Upper lobe of left lung (tissue), 6 donors: Measurements from ENCODE around the gene KCNA3. TPM values are rescaled to one million over a fixed set of nuclear protein-coding genes. Genes with fewer than 3 reads are reported as not detected.

Experiments used
- ATAC-seq, 2 donors: fragments of 200-7000 bp; cut with Tn5 transposase; one replicate each; pipeline ENCODE4 v1.9.1; 2022; ENCODE audit warnings: mild to moderate bottlenecking in 2 of 2, moderate library complexity in 2 of 2; ENCODE audit not compliant: low FRiP score in 2 of 2
- DNase-seq, 2 donors: peaks; one replicate each; pipeline ENCODE4 v3.0.0-alpha.2; 2019 to 2020
- H3K27ac ChIP-seq, 4 donors: fragments of 200-600 bp; sonication (generic); one replicate each; pipeline ENCODE4 v1.5.1; 2016 to 2019
- H3K27me3 ChIP-seq, 4 donors: fragments of 200-600 bp; sonication (generic); one replicate each; pipeline ENCODE4 v1.5.1; 2017 to 2019
- H3K36me3 ChIP-seq, 4 donors: fragments of 200-600 bp; sonication (generic); one replicate each; pipeline ENCODE4 v1.5.1; 2016 to 2019
- H3K4me1 ChIP-seq, 4 donors: fragments of 200-600 bp; sonication (generic); one replicate each; pipeline ENCODE4 v1.5.1; 2018 to 2019
- H3K4me3 ChIP-seq, 4 donors: fragments of 200-600 bp; sonication (generic); one replicate each; pipeline ENCODE4 v1.5.1; 2017 to 2019; ENCODE audit warnings: mild to moderate bottlenecking in 2 of 4, moderate library complexity in 1 of 4
- H3K9me3 ChIP-seq, 4 donors: fragments of 200-600 bp; sonication (generic); one replicate each; pipeline ENCODE4 v1.5.1; 2018 to 2019
- EP300 ChIP-seq, 4 donors: sonication (generic); formaldehyde crosslinking; IDR thresholded peaks; one replicate each; pipeline ENCODE4 v1.5.1; 2017; ENCODE audit warnings: antibody characterized with exemption in 4 of 4, control low read depth in 2 of 4
- POLR2A ChIP-seq, 4 donors: fragments of 450-650 bp; IDR thresholded peaks; one replicate each; pipeline ENCODE4 v1.5.1; 2016 to 2017; ENCODE audit warnings: antibody characterized with exemption in 4 of 4, mild to moderate bottlenecking in 2 of 4
- POLR2AphosphoS5 ChIP-seq, 2 donors: sonication (generic); formaldehyde crosslinking; IDR thresholded peaks; one replicate each; pipeline ENCODE4 v1.5.1; 2017; ENCODE audit warnings: antibody characterized with exemption in 2 of 2
- WGBS, 2 donors: methylation state at CpG; one replicate each; pipeline ENCODE4 v1.1.5; 2017 to 2018; 5-methylcytosine and 5-hydroxymethylcytosine counted together
- total RNA-seq, 6 donors: library from RNA; depleted of rRNA in 4 of 6; stranded (reverse); fragments of >200 nt in 4 of 6; gene quantifications; one replicate each; pipeline versions ENCODE4 v1.1.0 to v1.2.1, GENCODE V29; 2016 to 2021
- TF ChIP-seq, protein P1 (sequence below), 6 experiments: fragments of 450-650 bp in 4 of 6; fragments of 200-600 bp in 2 of 6; sonication (generic) in 2 of 6; IDR thresholded peaks; one replicate each; pipeline ENCODE4 v1.5.1; 2016 to 2019; ENCODE audit warnings: antibody characterized with exemption in 6 of 6
- donor health status: DM: no; HTN: no; CAD: no; lungs with moderate emphysema.
- donor health status: DM: no; HTN: yes; CAD: no; lungs with severe emphysema.

KCNA3 gene
- total RNA-seq, 6 donors from 2014 or later, result 12.6 to 25.1 (median 19.7) TPM

DNA sequence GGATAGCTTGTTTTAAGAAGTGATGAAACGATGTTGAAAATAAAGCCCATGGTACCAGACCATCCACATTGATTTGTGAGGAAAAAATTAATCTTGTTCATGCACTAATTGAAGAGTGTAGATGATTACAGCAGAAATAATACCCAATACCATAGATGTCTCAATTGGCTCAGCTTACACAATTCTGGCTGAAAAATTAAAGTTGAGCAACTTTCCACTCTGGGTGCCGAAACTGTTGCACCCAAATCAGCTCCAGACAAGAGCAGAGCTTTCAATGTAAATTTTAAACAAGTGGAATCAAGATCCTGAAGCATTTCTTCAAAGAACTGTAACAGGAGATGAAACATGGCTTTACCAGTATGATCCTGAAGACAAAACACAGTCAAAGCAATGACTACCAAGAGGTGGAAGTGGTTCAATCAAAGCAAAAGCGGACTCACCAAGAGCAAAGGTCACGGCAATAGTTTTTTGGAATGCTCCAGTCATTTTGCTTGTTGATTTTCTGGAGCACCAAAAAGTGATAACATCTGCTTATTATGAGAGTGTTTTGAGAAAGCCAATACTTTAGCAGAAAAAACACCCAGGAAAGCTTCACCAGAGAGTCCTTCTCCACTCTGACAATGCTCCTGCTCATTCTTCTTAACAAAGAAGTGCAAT lies 16.1 kb upstream of the KCNA3 start:
- no peaks in the 10 kb centered on the region for H3K27me3 ChIP-seq
- ATAC-seq (no peak), DNase-seq (no peak)
- no peak overlapping the region for H3K27ac ChIP-seq
- H3K9me3 ChIP-seq, result no peaks in the 10 kb centered on the region
- no peaks in the 10 kb centered on the region for H3K4me1 ChIP-seq
- no peak overlapping the region for H3K4me3 ChIP-seq
- H3K36me3 ChIP-seq, result no peaks in the 10 kb centered on the region
- 68 to 72% methylated on average over 4 of the region's 4 CpGs for WGBS, 2 donors
- TF ChIP-seq, protein P1, sequence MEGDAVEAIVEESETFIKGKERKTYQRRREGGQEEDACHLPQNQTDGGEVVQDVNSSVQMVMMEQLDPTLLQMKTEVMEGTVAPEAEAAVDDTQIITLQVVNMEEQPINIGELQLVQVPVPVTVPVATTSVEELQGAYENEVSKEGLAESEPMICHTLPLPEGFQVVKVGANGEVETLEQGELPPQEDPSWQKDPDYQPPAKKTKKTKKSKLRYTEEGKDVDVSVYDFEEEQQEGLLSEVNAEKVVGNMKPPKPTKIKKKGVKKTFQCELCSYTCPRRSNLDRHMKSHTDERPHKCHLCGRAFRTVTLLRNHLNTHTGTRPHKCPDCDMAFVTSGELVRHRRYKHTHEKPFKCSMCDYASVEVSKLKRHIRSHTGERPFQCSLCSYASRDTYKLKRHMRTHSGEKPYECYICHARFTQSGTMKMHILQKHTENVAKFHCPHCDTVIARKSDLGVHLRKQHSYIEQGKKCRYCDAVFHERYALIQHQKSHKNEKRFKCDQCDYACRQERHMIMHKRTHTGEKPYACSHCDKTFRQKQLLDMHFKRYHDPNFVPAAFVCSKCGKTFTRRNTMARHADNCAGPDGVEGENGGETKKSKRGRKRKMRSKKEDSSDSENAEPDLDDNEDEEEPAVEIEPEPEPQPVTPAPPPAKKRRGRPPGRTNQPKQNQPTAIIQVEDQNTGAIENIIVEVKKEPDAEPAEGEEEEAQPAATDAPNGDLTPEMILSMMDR (IDR thresholded peaks at IDR 0.05), result no peak
- TF ChIP-seq POLR2A (IDR thresholded peaks at IDR 0.05) (no peak), EP300 (IDR thresholded peaks at IDR 0.05) (no peak), POLR2AphosphoS5 (IDR thresholded peaks at IDR 0.05) (no peak)

DNA sequence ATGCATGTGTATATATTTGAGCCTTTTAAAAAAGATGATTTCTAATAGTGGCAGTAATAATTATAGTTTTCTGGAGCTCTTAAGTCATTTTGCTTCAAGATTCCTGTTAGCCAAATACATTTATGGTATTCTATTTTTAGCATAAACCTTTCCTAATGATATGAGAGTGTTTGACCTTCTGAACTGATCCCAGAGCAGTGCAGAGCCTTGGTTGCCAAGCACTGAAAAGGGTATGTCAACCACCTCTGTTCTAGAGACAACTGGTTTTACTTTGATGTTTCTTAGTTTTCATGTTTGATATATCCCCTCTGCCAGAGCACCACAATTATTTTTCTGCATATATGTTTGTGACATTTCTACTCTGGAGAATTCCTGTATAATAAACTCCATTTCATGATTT lies 15.1 kb upstream of the KCNA3 start:
- ATAC-seq, result no peak
- Histone ChIP-seq H3K36me3 (no peaks in the 10 kb centered on the region), H3K27me3 (no peaks in the 10 kb centered on the region), H3K4me3 (no peak overlapping the region), H3K27ac (no peak overlapping the region), H3K9me3 (no peaks in the 10 kb centered on the region), H3K4me1 (no peaks in the 10 kb centered on the region)
- no peak for DNase-seq
- TF ChIP-seq EP300 (IDR thresholded peaks at IDR 0.05) (no peak), POLR2AphosphoS5 (IDR thresholded peaks at IDR 0.05) (no peak), POLR2A (IDR thresholded peaks at IDR 0.05) (no peak)
- TF ChIP-seq, protein P1 (IDR thresholded peaks at IDR 0.05), result no peak

DNA sequence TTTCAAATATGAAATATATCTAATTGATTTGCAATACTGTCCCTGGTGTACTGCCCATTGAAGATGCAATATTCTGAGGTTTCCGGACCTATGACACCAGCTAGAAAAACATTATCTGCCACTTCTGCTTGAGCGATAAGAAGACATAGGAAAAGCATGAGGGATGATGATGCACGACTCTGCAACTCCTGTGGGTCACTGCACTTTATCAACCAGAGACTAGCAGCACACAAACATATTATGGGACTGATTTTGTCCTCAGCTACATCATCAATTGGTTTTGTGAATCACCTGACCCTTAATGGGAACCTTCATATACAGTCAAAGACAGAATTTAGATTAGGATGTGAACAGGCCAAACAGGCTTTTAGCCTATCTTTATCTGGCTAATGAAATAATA lies 13.8 kb upstream of the KCNA3 start:
- Histone ChIP-seq H3K36me3 (no peaks in the 10 kb centered on the region), H3K27me3 (no peaks in the 10 kb centered on the region), H3K9me3 (no peaks in the 10 kb centered on the region), H3K4me3 (no peak overlapping the region), H3K4me1 (no peaks in the 10 kb centered on the region), H3K27ac (no peak overlapping the region)
- WGBS, 2 donors, result 75 to 82% methylated on average over 3 of the region's 3 CpGs
- no peak for DNase-seq
- TF ChIP-seq EP300 (IDR thresholded peaks at IDR 0.05) (no peak), POLR2A (IDR thresholded peaks at IDR 0.05) (no peak), POLR2AphosphoS5 (IDR thresholded peaks at IDR 0.05) (no peak)
- TF ChIP-seq, protein P1 (IDR thresholded peaks at IDR 0.05), result no peak
- ATAC-seq, result no peak

DNA sequence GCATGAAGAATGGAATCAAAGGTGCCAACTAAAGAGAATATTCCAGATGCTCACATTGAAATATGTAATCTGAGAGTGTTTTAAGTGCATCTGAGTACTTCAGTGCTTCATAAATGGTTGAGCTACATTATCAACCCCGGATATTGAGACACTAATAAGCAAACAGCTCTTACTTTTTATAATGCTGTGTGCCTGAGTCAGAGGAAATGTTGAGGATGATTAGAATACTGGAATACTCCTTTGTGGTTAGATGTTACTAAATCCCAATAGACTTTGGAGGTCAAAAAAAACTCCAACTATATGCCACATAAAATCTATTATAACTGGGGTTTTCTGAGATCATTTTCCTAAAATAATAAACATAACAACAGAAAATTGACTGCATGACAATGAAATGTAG lies 12.5 kb upstream of the KCNA3 start:
- ATAC-seq, result no peak
- no peaks in the 10 kb centered on the region for H3K27me3 ChIP-seq
- 57 to 58% methylated on average over 1 of the region's 1 CpG for WGBS, 2 donors

More for the DNA sequence above, 12.5 kb upstream of the KCNA3 start:
- Histone ChIP-seq H3K4me1 (no peaks in the 10 kb centered on the region), H3K27ac (no peak overlapping the region), H3K4me3 (no peak overlapping the region), H3K36me3 (no peaks in the 10 kb centered on the region), H3K9me3 (no peaks in the 10 kb centered on the region)
- TF ChIP-seq POLR2AphosphoS5 (IDR thresholded peaks at IDR 0.05), result no peak
- no peak for TF ChIP-seq EP300 (IDR thresholded peaks at IDR 0.05)
- TF ChIP-seq, protein P1 (IDR thresholded peaks at IDR 0.05), result no peak
- no peak for TF ChIP-seq POLR2A (IDR thresholded peaks at IDR 0.05)
- no peak for DNase-seq
